Tibial nerve (tissue), 4 donors: ENCODE data around the gene GRAMD1A. TPM values are rescaled to one million over a fixed set of nuclear protein-coding genes. Genes with fewer than 3 reads are reported as not detected.
A peak's percentile ranks its signal among the peaks of the same experiment; 100 is the strongest.
"Not testable (repeated sequence)": the region's sequence is repeated elsewhere in the genome, so short reads cannot be mapped to it uniquely, and the experiment has no call there.

Experiments used
- DNase-seq, 2 donors: peaks; one replicate each; pipeline ENCODE4 v3.0.0-alpha.2; 2019; ENCODE audit warnings: low spot score in 2 of 2
- H3K27ac ChIP-seq, 4 donors: fragments of 200-600 bp; sonication (generic) in 3 of 4; one replicate each; pipeline ENCODE4 v1.5.1; 2017 to 2019; ENCODE audit warnings: mild to moderate bottlenecking in 1 of 4
- H3K27me3 ChIP-seq, 2 donors: fragments of 200-600 bp; sonication (generic) in 1 of 2; one replicate each; pipeline versions ENCODE4 v1.5.1 to v1.6.0; 2017 to 2019
- H3K36me3 ChIP-seq, 3 donors: fragments of 200-600 bp; sonication (generic); one replicate each; pipeline ENCODE4 v1.5.1; 2018 to 2019
- H3K4me1 ChIP-seq, 4 donors: fragments of 200-600 bp; sonication (generic) in 3 of 4; one replicate each; pipeline ENCODE4 v1.5.1; 2017 to 2019
- H3K4me3 ChIP-seq, 4 donors: fragments of 200-600 bp; sonication (generic) in 3 of 4; one replicate each; pipeline ENCODE4 v1.5.1; 2017 to 2019; ENCODE audit warnings: mild to moderate bottlenecking in 1 of 4, moderate library complexity in 1 of 4
- H3K9me3 ChIP-seq, 4 donors: fragments of 200-600 bp; sonication (generic) in 3 of 4; one replicate each; pipeline ENCODE4 v1.5.1; 2017 to 2019
- EP300 ChIP-seq, 2 donors: sonication (generic); formaldehyde crosslinking; IDR thresholded peaks; one replicate each; pipeline ENCODE4 v1.6.1; 2017; ENCODE audit warnings: antibody characterized with exemption in 2 of 2, mild to moderate bottlenecking in 1 of 2
- POLR2A ChIP-seq, 2 donors: fragments of 450-650 bp; IDR thresholded peaks; one replicate each; pipeline ENCODE4 v1.6.1; 2017; ENCODE audit warnings: antibody characterized with exemption in 2 of 2, mild to moderate bottlenecking in 2 of 2, moderate library complexity in 2 of 2
- WGBS, 2 donors: methylation state at CpG; one replicate each; pipeline ENCODE4 v1.1.5; 2018; 5-methylcytosine and 5-hydroxymethylcytosine counted together
- total RNA-seq, 4 donors: library from RNA; depleted of rRNA; stranded (reverse); fragments of >200 nt; gene quantifications; one replicate each; pipeline ENCODE4 v1.1.0, GENCODE V29; 2016
- TF ChIP-seq, protein P1 (sequence below), 5 experiments: fragments of 200-600 bp in 3 of 5; fragments of 450-650 bp in 2 of 5; sonication (generic) in 3 of 5; IDR thresholded peaks; one replicate each; pipeline ENCODE4 v1.5.1; 2016 to 2019; ENCODE audit warnings: antibody characterized with exemption in 5 of 5, mild to moderate bottlenecking in 3 of 5, moderate library complexity in 2 of 5

The GRAMD1A gene
- total RNA-seq, 4 donors from 2014 or later = 53.1 to 108 (median 61.6) TPM

GRCh38 chr19:34989298-34989697 is 10.8 kb upstream of the GRAMD1A start:
- H3K4me3 ChIP-seq = no peak overlapping the region
- WGBS, 2 donors = 60 to 61% methylated on average over 6 of the region's 6 CpGs

GRCh38 chr19:34990578-34991192 is 9.4 kb upstream of the GRAMD1A start:
- H3K4me1 ChIP-seq = peaks cover 0 to 16% (median 4%) of the 10 kb centered on the region in 4 donors
- no peak for TF ChIP-seq POLR2A (IDR thresholded peaks at IDR 0.05)
- TF ChIP-seq, protein P1, sequence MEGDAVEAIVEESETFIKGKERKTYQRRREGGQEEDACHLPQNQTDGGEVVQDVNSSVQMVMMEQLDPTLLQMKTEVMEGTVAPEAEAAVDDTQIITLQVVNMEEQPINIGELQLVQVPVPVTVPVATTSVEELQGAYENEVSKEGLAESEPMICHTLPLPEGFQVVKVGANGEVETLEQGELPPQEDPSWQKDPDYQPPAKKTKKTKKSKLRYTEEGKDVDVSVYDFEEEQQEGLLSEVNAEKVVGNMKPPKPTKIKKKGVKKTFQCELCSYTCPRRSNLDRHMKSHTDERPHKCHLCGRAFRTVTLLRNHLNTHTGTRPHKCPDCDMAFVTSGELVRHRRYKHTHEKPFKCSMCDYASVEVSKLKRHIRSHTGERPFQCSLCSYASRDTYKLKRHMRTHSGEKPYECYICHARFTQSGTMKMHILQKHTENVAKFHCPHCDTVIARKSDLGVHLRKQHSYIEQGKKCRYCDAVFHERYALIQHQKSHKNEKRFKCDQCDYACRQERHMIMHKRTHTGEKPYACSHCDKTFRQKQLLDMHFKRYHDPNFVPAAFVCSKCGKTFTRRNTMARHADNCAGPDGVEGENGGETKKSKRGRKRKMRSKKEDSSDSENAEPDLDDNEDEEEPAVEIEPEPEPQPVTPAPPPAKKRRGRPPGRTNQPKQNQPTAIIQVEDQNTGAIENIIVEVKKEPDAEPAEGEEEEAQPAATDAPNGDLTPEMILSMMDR (IDR thresholded peaks at IDR 0.05) = no peak
- TF ChIP-seq EP300 (IDR thresholded peaks at IDR 0.05) = no peak

More at GRCh38 chr19:34989298-34989697, 10.8 kb upstream of the GRAMD1A start:
- Histone ChIP-seq H3K27me3 (no peaks in the 10 kb centered on the region), H3K9me3 (no peaks in the 10 kb centered on the region), H3K36me3 (no peaks in the 10 kb centered on the region), H3K4me1 (peaks cover 0 to 3% (median 0%) of the 10 kb centered on the region in 4 donors), H3K27ac (no peak overlapping the region)
- no peak for DNase-seq
- TF ChIP-seq EP300 (IDR thresholded peaks at IDR 0.05) = no peak
- TF ChIP-seq POLR2A (IDR thresholded peaks at IDR 0.05) = no peak
- TF ChIP-seq, protein P1 (IDR thresholded peaks at IDR 0.05) = no peak

DNA sequence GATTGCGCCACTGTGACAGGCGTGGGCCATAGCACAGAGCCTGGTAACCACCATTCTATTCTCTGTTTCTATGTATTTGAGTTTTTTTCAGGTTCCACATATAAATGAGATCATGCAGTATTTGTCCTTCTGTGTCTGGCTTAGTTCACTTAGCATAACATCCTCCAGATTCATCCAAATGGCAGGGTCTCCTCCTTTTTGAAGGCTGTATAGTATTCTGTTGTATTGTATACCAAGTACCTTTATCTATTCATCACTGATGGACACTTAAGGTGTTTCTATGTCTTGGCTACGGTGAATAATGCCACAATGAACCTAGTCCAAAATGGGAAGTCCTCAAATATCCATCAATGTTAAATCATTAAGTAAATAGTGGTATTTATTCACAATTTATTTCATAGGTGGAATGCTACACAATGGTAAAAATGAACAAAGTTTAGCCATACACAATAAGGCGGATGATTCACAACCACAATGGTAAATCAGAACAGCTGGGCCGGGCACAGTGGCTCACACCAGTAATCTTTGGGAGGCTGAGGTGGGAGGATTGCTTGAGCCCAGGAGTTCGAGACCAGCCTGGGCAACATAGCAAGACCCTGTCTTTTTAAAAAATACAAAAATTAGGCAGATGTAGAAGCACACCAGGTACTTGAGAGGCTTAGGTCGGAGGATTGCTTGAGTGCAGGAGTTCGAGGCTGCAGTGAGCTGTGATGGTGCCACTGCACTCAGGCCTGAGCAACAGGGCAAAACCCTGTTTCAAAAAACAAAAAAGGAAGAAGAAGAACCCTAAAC is 8.4 kb upstream of the GRAMD1A start:
- 90 to 95% methylated on average over 8 of the region's 8 CpGs for WGBS, 2 donors
- no peak overlapping the region for H3K4me3 ChIP-seq
- H3K4me1 ChIP-seq = peaks cover 0 to 26% (median 5%) of the 10 kb centered on the region in 4 donors
- H3K27me3 ChIP-seq = no peaks in the 10 kb centered on the region
- H3K9me3 ChIP-seq = no peaks in the 10 kb centered on the region
- no peak for DNase-seq
- H3K27ac ChIP-seq = no peak overlapping the region
- no peaks in the 10 kb centered on the region for H3K36me3 ChIP-seq
- TF ChIP-seq, protein P1 (IDR thresholded peaks at IDR 0.05) = no peak
- TF ChIP-seq POLR2A (IDR thresholded peaks at IDR 0.05) = no peak
- no peak for TF ChIP-seq EP300 (IDR thresholded peaks at IDR 0.05)

More at GRCh38 chr19:34990578-34991192, 9.4 kb upstream of the GRAMD1A start:
- DNase-seq = no peak
- Histone ChIP-seq H3K27me3 (no peaks in the 10 kb centered on the region), H3K9me3 (no peaks in the 10 kb centered on the region), H3K36me3 (no peaks in the 10 kb centered on the region), H3K4me3 (no peak overlapping the region), H3K27ac (no peak overlapping the region)
- WGBS, 2 donors = 72 to 77% methylated on average over 13 of the region's 13 CpGs

GRCh38 chr19:34992582-34992981 is 7.5 kb upstream of the GRAMD1A start:
- not testable (repeated sequence) for DNase-seq, H3K36me3 ChIP-seq, H3K9me3 ChIP-seq, H3K27ac ChIP-seq, H3K27me3 ChIP-seq, H3K4me3 ChIP-seq
- WGBS, 2 donors = 80 to 92% methylated on average over 7 of the region's 7 CpGs
- H3K4me1 ChIP-seq = peaks cover 0 to 35% (median 9%) of the 10 kb centered on the region in 4 donors

DNA sequence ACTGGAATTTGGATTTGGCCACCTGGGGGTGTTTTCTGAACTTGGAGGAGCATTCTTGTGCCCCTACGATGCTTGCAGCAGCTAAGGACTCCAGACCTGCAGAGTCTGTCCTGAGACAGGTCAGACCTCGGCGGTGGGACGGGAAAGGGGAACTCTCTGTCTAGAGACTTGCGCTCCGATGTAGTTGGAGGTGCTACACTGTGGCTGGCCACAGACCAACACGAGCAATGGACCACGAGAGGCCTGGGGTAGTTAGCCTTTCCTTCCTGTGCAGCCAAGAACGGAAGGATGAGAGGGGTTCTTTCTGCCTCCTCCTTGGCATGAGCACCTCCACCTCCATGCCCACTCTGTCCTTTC is 5.9 kb upstream of the GRAMD1A start:
- TF ChIP-seq POLR2A (IDR thresholded peaks at IDR 0.05) = no peak
- no peak for TF ChIP-seq EP300 (IDR thresholded peaks at IDR 0.05)
- TF ChIP-seq, protein P1 (IDR thresholded peaks at IDR 0.05) = no peak
- peak overlapping the region in 2 of 4 donors; percentile 40 to 100 for H3K27ac ChIP-seq
- 80 to 82% methylated on average over 9 of the region's 9 CpGs for WGBS, 2 donors
- peaks cover 0 to 52% (median 20%) of the 10 kb centered on the region in 4 donors for H3K4me1 ChIP-seq
- DNase-seq = no peak
- H3K36me3 ChIP-seq = no peaks in the 10 kb centered on the region
- no peaks in the 10 kb centered on the region for H3K27me3 ChIP-seq
- H3K4me3 ChIP-seq = no peak overlapping the region
- H3K9me3 ChIP-seq = no peaks in the 10 kb centered on the region
